Epidermal melanocyte (primary cell): ENCODE data around the gene FSTL3.

ENCODE experiments used
- DNase-seq: peaks from one replicate; pipeline ENCODE4 v3.0.0; 2011; ENCODE audit warnings: low spot score; ENCODE audit not compliant: insufficient read length

Gene FSTL3

DNA sequence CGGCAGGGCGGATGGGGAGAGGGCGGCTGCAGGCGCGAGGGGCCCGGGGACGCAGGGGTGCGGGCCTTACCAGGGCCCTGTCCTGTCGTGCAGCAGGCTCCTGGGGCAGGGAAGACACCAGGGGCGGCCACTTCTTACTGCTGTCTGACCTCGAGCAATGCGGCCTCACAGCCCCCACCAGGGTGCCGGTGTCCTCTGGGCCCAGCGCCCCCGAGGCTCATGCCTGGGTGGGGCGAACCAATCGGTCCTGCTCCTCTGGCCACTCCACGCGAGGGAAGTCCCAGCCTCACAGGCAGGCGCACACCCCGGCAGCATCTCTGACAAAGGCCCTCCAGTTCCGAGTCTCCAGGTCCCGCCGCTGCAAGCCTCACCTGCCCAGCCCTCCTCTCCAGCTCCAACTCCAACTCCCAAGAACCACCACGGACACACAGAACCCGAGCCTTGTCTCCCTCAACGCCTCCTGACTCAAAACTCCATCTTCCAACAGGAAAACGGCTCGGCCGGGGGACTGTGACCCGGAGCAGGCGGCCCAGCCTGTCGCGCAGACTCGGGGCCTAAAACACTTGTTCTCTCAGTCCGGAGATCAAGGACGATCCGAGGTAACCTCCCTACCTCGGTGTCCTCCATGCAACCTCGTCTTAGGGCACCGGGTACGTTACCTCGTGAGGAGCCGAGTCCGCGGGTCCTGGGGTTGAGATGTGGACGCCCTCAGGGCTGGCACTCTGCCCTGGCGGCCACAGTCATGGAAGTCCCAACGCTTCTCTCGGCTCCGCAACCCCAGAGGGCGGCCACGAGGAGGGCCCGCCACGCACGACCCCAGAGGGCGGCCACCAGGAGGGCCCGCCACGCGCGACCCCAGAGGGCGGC lies 30.0 kb upstream of the FSTL3 start:
- no peak for DNase-seq

DNA sequence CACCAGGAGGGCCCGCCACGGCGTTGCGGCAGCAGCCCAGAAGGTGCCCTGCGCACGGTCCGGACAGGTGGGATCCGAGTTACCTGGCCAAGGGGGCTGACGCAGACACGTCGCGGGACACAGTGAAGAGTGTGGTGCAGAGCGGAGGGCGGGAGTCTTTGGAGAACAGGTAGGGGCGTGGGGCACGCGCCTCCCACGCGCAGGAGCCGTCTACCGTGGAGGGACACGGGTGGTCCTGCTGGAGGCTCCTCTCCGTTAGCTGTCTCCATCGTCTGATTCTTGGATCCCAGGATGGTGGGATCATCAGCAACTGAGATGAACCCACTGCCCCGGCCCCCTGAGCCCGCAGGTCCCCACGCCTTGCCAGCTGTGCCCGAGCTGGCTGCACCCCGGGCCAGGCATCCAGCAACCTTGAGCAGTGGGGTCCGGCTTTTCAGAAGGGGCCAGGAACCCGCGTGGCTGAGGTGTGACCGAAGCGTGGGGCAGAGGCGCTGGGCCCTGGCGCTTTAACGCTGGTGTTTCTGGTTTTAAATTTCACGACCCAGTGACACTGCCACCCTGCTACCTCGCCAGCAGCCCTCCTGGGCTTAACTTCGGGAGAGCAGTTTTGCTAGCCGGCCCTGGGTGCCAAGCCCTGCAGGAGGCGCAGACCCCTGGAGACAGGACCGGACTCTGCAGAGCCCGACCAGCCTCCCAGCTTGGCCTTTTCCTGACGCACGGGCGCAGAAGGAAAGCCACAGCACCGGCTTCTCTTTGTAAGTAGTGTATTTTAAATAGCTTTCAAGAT lies 29.2 kb upstream of the FSTL3 start:
- no peak for DNase-seq

DNA sequence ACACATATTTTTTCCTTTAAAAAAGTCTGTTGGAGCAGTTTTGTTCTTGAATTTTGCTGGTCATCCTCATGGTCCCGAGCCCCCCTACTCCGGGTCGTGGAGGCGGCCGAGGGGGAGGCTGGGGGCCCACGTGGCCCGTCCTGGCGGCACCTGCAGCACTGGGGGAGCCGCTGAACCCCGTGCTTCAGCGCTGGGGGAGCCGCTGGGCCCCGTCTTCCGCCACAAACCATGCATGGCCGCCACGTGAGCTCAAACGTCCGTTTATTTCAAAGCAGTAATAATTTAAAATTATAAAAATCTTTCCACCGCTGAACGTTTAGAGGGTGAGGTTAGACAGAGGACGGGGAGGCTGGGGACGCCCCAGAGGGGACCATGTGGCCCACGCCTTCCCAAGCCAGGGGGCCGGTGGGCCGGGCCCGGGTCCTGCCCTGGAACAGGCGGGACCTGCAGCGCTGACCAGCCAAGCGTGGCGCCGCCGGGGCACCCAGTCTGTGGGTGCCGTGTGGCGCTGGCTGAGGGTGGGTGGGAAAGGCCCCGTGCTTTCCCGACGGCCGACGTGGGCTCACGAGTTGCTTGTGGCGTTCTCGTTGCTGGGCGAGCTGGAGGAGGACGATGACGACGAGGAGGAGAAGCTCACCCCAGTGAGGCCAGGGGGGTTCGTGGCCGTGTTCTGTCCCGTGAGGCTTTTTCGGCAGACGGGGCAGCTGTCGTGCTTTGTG lies 28.5 kb upstream of the FSTL3 start:
- no peak for DNase-seq

DNA sequence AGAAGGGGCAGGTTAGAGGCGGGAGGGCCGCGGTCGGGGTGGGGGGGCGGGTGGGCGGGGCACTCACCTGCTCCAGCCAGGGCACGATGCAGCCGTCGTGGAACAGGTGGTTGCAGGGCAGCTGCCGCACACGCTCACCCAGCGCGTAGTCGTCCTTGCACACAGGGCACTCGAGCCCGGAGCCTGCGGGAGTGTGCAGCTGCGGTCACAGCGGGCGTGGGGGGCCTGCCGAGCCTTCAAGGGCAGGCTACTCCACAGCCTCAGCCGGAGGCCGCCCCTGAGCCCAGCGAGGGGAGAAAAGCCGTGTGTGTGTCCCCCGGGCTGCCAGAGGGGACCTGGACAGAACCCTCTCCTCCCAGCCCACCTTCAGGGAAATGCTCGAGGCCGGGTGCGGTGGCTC lies 27.9 kb upstream of the FSTL3 start:
- no peak for DNase-seq

DNA sequence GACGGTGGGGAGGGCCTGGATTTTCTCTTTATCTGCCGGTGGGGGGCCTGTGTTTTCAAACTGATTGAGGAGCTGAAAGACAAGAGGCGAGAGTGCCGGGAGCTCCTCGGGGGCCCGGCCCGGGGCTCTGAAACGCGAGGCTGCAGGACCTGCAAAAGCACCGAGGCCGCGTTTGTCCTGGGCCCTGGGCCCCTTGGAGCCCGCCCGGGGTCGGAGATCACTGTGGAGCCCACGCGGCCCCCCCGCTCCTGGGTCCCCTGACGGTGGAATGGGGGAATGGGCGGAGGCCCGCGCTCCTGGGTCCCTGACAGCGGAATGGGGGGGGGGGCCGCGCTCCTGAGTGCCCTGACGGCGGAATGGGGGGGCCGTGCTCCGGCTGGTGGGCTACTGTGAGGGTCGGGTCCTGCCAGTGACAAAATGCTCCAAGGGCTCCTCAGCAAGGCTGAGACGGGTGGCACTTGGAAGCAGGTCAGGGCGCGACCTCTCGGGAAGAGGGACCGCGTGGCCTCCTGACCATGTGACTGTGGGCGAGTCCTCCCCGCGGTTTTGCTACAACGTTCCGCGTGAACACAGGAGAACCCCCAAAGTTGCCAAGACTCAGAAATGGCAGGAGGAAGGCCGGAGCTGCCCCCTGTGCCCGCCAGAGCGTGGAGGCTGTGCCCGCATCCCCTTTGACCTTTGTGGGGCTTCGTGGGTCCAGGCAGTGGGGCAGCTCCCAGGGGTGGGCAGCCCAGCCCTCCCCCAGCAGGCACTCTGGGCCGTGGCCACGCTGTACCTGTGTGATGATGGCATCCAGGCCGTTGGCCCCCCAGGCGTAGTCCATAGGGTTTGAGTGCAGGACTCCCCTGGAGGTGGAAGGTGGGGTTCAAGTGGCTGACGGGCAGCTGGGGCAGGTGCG lies 27.0 kb upstream of the FSTL3 start:
- no peak for DNase-seq

DNA sequence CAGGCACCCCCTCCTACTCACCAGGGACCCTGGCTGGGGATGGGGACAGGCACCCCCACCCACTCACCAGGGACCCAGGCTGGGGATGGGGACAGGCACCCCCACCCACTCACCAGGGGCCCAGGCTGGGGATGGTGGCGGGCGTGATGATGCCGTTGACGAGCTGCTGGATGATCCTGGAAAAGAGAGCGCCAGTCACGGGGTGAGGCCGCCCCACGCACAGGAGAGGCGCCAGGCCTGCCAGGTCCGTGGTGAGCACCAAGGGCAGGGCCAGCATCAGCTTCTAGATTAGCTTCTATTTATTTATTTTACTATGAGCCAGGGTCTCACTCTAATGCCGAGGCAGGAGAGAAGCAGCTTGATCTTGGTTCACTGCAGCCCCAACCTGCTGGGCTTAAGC lies 26.1 kb upstream of the FSTL3 start:
- no peak for DNase-seq

DNA sequence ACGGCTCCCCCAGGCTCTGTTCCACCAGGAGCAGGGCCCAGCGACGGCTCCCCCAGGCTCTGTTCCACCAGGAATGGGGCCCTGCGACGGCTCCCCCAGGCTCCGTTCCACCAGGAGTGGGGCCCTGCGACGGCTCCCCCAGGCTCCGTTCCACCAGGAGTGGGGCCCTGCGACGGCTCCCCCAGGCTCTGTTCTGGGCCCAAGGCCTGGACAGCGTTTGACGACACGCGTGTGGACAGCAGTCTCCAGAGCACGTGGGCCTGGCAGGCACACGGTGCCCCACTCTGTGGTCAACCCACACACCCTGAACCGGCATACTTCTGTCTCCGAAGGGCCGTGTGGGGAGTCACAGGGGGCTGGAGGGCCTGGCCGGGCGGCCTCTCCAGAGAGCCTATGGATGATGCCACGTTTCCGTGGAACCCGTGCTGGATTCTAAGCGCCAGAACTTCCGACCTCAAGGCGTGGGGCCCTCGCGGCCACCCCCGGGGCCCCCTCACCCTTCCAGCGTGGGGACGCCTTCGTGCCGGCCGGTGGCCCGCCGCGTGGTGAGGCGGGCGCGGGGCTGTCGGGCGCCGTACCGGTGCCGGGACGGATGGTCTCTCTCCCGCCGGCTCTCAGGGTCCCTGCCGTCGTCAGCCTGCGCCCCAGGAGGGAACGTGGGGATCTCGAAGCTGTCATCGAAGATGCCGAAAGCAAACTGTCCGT lies 24.9 kb upstream of the FSTL3 start:
- no peak for DNase-seq

DNA sequence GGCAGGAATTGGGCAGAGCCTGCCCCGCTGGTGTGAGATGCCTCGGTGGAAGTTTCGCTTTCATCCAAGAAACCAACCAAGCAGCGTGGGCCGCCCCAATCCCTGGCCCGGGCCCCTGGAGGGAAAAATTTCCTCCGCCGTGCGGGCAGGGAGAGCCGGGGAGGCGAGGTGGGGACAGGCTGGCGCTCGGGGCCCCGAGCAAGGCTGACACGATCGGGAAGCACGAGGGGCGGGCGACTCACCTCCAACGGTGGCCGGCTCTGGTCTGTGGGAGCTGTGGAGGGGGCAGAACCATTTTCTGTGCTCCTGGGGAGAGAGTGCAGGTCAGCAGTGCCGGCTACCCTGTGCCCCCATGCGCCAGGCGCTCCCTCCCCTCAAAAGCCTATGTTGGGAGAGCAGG lies 24.2 kb upstream of the FSTL3 start:
- no peak for DNase-seq

DNA sequence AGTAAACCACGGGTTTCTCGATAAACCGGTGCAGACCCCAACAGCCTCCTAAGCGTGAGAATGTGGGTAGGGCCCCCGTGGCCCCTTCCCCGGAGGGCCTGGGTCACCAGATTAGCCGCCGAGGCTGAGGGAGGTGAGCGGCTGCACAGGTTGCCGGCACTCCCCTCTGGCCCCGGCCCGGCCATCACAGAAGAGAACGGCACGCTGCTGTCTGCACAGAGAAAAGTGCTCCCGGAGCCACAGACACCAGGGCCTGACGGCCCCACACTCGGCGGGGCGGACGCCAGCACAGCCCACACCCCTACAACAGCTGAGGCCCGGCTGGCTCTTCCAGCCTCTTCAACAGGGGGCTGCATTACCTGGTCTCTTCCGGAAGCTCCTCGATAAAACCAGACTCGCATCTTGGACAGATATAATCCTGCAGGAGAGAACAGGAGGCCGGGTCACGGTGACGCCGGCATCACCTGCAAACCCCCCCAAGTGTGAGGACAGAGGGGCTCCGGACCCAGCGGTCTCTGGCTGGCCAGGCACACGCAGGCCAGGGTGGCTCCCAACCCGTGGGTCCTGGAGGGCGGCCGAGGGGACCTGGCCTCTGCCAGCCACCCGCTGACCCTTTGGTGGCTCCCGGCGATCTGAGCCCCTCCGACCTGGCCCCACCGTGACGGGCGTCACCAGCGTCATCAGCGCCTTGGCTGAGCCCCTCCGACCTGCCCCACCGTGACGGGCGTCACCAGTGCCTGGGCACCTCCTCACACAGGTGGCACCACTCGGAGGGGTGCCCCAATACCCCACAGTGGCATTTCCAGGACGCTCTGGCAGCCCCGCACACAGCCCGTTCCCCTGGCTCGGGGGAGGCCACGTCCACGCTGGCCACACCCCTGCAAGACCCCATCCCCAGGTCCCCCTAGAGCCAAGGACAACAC lies 23.5 kb upstream of the FSTL3 start:
- no peak for DNase-seq

DNA sequence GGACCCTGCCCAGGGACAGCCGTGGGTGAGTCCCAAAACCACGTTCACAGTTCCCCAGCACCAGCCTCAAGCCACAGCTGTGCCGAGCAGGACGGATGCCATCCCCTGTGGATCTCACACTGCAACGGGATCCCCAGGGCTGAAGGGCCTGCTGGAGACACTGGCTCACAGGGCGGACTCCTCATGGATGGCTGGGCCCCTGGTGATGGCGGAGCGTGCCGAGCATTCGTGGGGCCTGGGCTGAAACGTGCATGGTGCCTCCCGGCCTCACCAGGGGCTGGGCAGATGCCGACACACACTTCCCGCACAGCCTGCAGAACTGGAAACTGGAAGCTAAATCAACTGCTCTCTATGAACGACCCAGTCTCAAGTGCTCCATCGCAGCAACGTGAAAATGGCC lies 22.8 kb upstream of the FSTL3 start:
- no peak for DNase-seq

DNA sequence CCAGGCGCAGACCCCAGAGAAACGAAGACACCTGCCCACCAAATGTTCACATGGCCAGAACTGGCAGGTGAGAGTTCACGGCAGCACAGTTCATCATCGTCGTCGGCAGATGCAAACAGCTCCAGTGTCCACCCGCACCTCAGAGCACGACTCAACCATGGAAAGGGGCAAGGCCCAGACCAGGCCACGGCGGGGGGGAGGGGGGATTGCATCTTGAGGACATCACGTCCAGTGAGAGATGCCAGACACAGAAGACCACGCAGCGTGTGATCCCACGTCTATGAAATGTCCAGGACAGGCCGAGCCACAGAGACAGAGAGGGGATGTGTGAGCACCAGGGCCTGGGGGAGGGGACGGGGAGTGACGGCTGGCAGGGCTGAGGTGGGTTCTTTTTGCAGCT lies 20.5 kb upstream of the FSTL3 start:
- DNase-seq, result no peak

DNA sequence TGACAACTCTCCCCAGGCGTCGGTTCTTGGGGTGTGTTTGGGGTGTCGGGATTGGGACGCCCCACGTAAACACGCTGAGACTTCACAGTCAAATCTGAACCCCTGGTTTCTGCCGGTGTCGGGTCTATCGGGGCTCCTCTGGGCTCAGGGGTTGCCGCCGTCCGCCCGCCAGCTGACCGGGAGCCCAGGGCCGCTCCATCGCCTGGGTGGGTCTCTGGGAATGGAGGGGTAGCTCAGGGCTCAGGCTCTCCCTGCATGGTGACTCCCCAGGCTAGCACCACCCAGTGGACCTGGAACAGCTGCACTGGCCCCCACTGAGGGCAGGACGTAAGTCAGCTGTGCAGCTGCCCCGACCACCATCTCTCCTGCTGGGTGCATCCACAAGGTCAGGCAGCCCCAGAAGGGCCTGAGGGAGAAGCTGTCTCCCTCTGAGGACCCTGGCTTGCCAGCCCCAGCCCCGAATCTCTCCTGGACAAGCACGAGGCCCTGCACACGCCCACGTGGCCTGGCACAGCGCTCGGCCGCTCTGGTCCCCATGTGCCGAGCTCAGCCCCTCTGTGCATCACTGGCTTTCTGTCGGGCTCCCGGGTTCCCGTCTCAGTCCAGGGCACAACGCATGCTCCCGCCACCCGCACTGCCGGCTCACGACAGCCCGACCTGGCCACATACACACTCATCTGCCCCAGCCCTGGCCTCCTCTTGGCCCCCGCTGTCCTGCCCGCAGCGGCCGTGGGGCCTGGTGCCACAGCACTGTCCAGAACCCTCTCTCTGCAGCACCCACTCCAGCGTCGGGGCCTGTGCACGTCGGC lies 19.2 kb upstream of the FSTL3 start:
- DNase-seq, result no peak

DNA sequence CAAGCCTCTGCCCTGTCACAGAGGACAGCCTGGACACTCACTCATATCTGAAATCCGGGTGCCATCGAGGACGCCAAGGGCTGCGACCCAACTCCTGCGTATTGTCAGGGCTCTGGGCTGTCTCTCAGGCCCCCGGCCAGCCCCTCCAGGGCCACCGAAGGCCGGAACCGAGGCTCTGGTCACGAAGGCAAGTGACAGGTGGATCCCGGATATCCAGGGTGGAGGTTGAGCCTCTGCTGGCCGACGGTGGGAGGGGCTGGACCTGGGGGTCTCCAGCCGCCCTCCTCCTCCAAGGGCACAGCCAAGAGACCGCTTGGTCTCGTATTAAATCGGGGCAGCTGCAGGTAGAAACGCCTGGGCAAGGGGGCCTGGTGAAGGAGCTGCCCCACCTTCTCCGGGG lies 18.6 kb upstream of the FSTL3 start:
- DNase-seq, result no peak

DNA sequence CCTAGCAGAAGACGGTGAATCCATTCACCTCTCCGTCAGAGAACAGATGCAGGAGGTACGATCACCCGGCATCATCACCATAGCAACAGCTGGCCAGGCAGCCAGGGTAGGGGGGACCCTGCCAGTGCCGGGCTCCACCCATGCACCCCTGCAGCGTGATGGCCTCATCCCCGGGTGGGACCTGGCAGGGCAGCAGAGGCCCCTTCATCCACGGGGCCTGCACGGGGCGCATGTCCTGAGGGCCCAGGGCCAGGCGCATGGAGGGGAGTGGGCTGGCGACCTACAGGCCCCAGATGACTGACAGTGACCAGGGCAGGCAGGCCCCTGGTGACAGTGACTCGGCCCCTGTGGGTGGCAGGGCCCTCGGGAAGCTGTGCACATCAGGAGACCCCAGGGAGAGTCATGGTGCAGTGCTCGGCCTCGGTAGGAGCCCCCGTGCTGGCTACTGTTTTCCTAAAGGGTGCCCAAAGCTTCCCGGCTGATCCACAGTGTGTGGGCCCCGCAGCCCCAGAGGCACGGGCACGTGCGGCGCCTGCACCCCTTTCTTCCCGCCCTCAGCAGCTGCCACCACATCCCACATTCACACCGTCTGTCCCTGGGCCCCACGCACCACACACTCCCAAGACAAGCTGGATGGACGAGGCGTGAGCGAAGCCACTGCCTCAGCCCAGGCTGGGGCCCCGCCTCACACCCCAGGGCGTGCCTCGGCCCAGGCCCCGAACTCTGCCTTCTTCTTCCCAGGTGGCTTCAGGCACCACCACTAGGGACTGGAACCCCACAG lies 17.9 kb upstream of the FSTL3 start:
- DNase-seq, result no peak

DNA sequence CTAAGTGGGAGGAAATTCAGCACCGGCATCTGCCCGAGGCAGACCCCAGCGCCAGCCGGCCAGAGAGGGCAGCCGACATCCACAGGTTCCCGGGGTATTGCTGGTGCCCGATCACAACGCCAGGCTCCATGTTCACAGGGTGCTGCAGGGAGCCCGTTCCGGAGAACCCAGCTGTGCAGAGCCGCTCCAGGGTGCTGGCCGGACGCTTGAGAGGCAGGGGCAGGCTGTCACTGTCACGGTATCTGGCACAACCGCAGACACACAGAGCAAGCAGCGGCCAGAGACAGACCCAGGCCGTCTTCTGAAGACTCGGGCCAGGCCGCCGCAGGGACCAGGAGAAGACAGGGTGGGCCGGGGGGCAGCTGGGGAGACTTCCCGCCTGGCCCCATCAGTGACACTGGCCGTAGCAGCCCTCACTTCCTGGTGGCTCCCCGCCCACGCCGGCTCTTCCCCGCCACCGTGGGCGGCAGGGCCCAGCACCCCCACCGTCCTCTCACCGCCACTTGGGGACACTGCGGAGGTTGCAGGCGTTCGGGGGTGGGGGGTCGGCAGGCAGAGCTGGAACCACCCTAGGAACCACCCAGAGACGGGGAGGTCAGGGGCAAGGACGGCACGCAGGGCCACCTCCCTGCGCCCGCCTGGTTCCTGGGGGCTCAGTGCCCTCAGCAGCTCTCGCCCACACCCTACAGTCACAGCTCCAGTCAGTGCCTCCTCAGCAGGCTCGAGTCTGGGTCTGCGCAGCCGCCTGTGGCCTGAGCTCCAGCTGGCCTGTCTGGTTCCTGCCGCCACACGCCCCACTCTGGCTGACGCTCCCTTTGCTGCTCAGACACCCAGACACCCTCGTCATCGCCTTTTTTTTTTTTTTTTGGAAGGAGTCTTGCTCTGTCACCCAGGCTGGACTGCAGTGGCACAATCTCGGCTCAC lies 17.0 kb upstream of the FSTL3 start:
- DNase-seq, result no peak

DNA sequence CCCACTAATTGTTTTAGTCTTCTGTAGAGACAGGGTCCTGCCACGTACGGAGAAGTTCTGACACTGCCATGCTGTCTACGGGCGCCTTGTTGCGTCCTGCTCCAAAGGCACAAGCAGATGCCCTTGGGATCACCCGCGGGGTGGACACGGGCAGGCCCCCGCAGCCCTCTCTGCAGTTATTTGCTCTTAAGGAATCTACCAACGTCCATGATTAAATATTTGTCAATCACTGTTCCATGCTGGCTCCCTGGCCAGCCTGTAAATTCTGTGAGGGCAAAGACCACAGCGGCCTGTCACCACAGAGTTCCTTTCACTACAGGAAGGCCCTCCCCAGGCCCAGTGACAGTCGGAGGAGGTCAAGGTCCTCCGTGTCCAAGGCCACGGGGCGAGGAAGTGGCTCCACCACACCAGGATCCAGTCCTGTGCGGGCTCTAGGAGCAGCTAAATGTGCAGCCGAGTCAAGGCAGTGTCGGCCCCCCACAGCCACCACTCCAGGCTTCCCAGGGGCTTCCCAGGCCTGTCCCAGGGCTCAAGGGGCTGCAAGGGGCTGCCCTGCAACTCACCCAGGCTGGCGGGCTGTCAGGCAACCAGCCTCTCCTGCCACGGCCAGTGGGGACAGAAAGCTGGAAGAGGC lies 15.3 kb upstream of the FSTL3 start:
- no peak for DNase-seq
